Transverse colon (tissue), 3 donors: Measurements from ENCODE around the gene GLYATL1B.
"Not testable (repeated sequence)": the region's sequence is repeated elsewhere in the genome, so short reads cannot be mapped to it uniquely, and the experiment has no call there.

ENCODE experiments used
- POLR2A ChIP-seq: fragments of 450-650 bp; IDR thresholded peaks from one replicate; pipeline ENCODE4 v1.6.1; 2016; ENCODE audit warnings: antibody characterized with exemption, mild to moderate bottlenecking, moderate library complexity
- TF ChIP-seq, protein P1 (sequence below), 5 experiments: fragments of 200-600 bp in 3 of 5; fragments of 450-650 bp in 2 of 5; sonication (generic) in 3 of 5; IDR thresholded peaks; 1 replicate in 2 of 5; 2 replicates in 3 of 5; pipeline ENCODE4 v1.5.1; 2016 to 2017; ENCODE audit warnings: antibody characterized with exemption in 5 of 5, inconsistent platforms in 3 of 5, mild to moderate bottlenecking in 2 of 5, moderate library complexity in 1 of 5

DNA sequence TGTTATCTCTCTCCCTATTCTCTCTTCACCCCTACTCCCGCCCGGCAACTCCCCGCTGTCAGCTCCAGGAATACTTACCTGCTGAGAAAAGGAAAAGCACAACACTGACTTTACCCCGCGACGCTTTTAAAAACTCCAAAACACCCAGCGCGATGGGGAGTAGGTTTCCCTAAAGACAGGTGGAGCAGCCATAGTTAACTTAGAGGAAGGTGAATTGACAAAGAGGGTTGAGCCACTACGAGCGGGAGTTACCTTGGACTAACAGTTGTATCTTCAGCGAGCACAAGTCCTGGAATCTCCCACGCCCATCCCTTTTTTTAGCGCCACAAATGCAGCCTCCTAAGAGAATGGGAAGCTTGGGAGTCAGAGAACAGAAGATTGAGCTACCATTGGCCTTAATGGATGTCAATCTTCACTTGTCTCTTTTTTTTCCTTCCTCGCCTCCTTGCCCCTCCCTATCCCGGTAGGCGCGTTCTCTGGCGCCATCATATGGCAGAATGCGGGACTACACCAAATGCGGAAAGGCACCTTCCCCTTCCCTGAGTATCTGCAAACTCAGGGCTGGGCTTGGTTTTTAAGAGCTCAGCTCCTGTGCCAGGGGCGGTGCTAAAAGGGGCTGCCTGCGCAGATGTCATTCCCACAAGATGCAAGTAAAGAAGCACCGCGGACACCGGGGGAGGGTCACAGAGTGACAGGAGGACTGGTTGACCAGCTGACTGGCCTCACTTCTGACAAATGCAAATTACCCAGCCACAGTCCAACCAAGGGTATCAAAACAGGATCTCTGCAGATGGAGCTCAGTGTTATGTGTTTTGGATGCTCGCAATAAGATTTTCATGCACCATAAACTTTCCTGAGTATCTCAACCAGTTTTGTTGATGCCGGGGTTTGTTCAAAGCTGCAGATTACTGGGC, 27.7 kb upstream of the GLYATL1B start:
- TF ChIP-seq, protein P1, sequence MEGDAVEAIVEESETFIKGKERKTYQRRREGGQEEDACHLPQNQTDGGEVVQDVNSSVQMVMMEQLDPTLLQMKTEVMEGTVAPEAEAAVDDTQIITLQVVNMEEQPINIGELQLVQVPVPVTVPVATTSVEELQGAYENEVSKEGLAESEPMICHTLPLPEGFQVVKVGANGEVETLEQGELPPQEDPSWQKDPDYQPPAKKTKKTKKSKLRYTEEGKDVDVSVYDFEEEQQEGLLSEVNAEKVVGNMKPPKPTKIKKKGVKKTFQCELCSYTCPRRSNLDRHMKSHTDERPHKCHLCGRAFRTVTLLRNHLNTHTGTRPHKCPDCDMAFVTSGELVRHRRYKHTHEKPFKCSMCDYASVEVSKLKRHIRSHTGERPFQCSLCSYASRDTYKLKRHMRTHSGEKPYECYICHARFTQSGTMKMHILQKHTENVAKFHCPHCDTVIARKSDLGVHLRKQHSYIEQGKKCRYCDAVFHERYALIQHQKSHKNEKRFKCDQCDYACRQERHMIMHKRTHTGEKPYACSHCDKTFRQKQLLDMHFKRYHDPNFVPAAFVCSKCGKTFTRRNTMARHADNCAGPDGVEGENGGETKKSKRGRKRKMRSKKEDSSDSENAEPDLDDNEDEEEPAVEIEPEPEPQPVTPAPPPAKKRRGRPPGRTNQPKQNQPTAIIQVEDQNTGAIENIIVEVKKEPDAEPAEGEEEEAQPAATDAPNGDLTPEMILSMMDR (IDR thresholded peaks at IDR 0.05): peak; percentile 67 to 89 (median 80)
- TF ChIP-seq POLR2A: not testable (repeated sequence)
